Osteoblast (primary cell): ENCODE measurements around the gene GUCY2F. TPM values are rescaled to one million over a fixed set of nuclear protein-coding genes. Genes with fewer than 3 reads are reported as not detected.

ENCODE experiments used
- DNase-seq: peaks from one replicate; pipeline ENCODE4 v3.0.0; 2011; ENCODE audit warnings: low spot score, mixed read lengths; ENCODE audit not compliant: insufficient read length; ENCODE audit errors: missing footprints
- H2AFZ ChIP-seq: 2 replicates; pipeline ENCODE4 v1.6.0; 2011; ENCODE audit warnings: mild to moderate bottlenecking, low read length
- H3K27ac ChIP-seq: 2 replicates; pipeline ENCODE4 v1.5.1; 2011; ENCODE audit warnings: mild to moderate bottlenecking, low read depth, low read length, moderate library complexity
- H3K27me3 ChIP-seq: 2 replicates; pipeline ENCODE4 v1.6.0; 2012; ENCODE audit warnings: mild to moderate bottlenecking, control low read depth, inconsistent platforms, low read length, moderate library complexity; ENCODE audit not compliant: insufficient read depth
- H3K36me3 ChIP-seq: 2 replicates; pipeline ENCODE4 v1.5.1; 2011; ENCODE audit warnings: mild to moderate bottlenecking, low read length, control low read depth, moderate library complexity; ENCODE audit not compliant: insufficient read depth
- H3K4me1 ChIP-seq: 2 replicates; pipeline ENCODE4 v1.5.1; 2011; ENCODE audit warnings: mild to moderate bottlenecking, low read length, control low read depth, moderate library complexity; ENCODE audit not compliant: insufficient read depth
- H3K4me2 ChIP-seq: 2 replicates; pipeline ENCODE4 v1.6.0; 2011; ENCODE audit warnings: mild to moderate bottlenecking, low read length; ENCODE audit not compliant: insufficient read depth
- H3K4me3 ChIP-seq: fragments of 200-600 bp; sonication (generic); 3 replicates; pipeline ENCODE4 v1.5.1; 2012; ENCODE audit warnings: mild to moderate bottlenecking, low read length, inconsistent platforms; ENCODE audit not compliant: insufficient read depth
- H3K79me2 ChIP-seq: 2 replicates; pipeline ENCODE4 v1.6.0; 2012; ENCODE audit warnings: mild to moderate bottlenecking, low read length, control low read depth, inconsistent platforms; ENCODE audit not compliant: insufficient read depth
- H3K9me3 ChIP-seq: 2 replicates; pipeline ENCODE4 v1.5.1; 2011; ENCODE audit warnings: low read depth, low read length, control low read depth
- H4K20me1 ChIP-seq: 2 replicates; pipeline ENCODE4 v1.6.0; 2012; ENCODE audit warnings: mild to moderate bottlenecking, low read length, control low read depth; ENCODE audit not compliant: insufficient read depth
- CTCF ChIP-seq: IDR thresholded peaks from 2 replicates; pipeline ENCODE4 v1.5.1; 2011; ENCODE audit warnings: mild to moderate bottlenecking, low read depth, low read length, moderate library complexity; ENCODE audit errors: extremely low read depth
- total RNA-seq: library from RNA; depleted of rRNA; stranded (reverse); fragments of >200 nt; gene quantifications from 2 replicates; pipeline ENCODE4 v1.2.3, GENCODE V29; 2012

Gene GUCY2F
- total RNA-seq, 1 donor = not detected

GRCh38 chrX:109472939-109473735 lies 8.7 kb downstream of the GUCY2F start:
- DNase-seq = peak; percentile 66
- H3K27ac ChIP-seq = peak overlapping the region; percentile 21
- H3K4me3 ChIP-seq = no peak overlapping the region
- H3K27me3 ChIP-seq = peaks cover 24% of the 10 kb centered on the region
- H3K9me3 ChIP-seq = no peaks in the 10 kb centered on the region
- no peaks in the 10 kb centered on the region for H4K20me1 ChIP-seq
- H3K4me2 ChIP-seq = peak overlapping the region; percentile 37
- peak; percentile 33 for TF ChIP-seq CTCF
- H3K36me3 ChIP-seq = no peaks in the 10 kb centered on the region
- peaks cover 18% of the 10 kb centered on the region for H3K4me1 ChIP-seq
- peak overlapping the region; percentile 54 for H2AFZ ChIP-seq
- H3K79me2 ChIP-seq = no peaks in the 10 kb centered on the region

GRCh38 chrX:109464231-109464630 lies 17.7 kb downstream of the GUCY2F start:
- Histone ChIP-seq H3K27ac (no peak overlapping the region), H3K4me2 (no peak overlapping the region)

GRCh38 chrX:109463784-109464183 lies 18.1 kb downstream of the GUCY2F start:
- no peaks in the 10 kb centered on the region for H3K9me3 ChIP-seq
- no peak overlapping the region for H3K27ac ChIP-seq
- H3K4me2 ChIP-seq = no peak overlapping the region
- H3K4me3 ChIP-seq = no peak overlapping the region
- no peak overlapping the region for H2AFZ ChIP-seq
- no peaks in the 10 kb centered on the region for H4K20me1 ChIP-seq
- H3K4me1 ChIP-seq = no peaks in the 10 kb centered on the region
- H3K79me2 ChIP-seq = no peaks in the 10 kb centered on the region
- peaks cover 23% of the 10 kb centered on the region for H3K27me3 ChIP-seq
- no peak for TF ChIP-seq CTCF
- H3K36me3 ChIP-seq = no peaks in the 10 kb centered on the region
- DNase-seq = no peak

More at GRCh38 chrX:109464231-109464630, 17.7 kb downstream of the GUCY2F start:
- Histone ChIP-seq H4K20me1 (no peaks in the 10 kb centered on the region), H3K4me3 (no peak overlapping the region), H3K27me3 (peaks cover 23% of the 10 kb centered on the region), H2AFZ (no peak overlapping the region), H3K79me2 (no peaks in the 10 kb centered on the region), H3K4me1 (no peaks in the 10 kb centered on the region), H3K36me3 (no peaks in the 10 kb centered on the region), H3K9me3 (no peaks in the 10 kb centered on the region)
- DNase-seq = no peak
- no peak for TF ChIP-seq CTCF

GRCh38 chrX:109448282-109448938 lies 33.5 kb downstream of the GUCY2F start:
- no peak for TF ChIP-seq CTCF
- Histone ChIP-seq H3K9me3 (no peaks in the 10 kb centered on the region), H3K79me2 (no peaks in the 10 kb centered on the region), H3K27ac (no peak overlapping the region), H4K20me1 (no peaks in the 10 kb centered on the region), H3K4me2 (no peak overlapping the region), H3K27me3 (peaks cover 24% of the 10 kb centered on the region), H3K36me3 (no peaks in the 10 kb centered on the region), H3K4me1 (no peaks in the 10 kb centered on the region), H2AFZ (no peak overlapping the region), H3K4me3 (no peak overlapping the region)
- no peak for DNase-seq
